Glutamatergic neuron (in vitro differentiated cells): Measurements from ENCODE around the gene FAF2. TPM values are rescaled to one million over a fixed set of nuclear protein-coding genes. Genes with fewer than 3 reads are reported as not detected.

Source experiments
- DNase-seq: peaks from one replicate; pipeline ENCODE4 v3.0.0; 2022
- H3K27ac Mint-ChIP-seq: one replicate; pipeline ENCODE4 v1.8.0; 2020; ENCODE audit warnings: mild to moderate bottlenecking, mixed read lengths, inconsistent platforms; ENCODE audit not compliant: unreplicated experiment
- H3K27me3 Mint-ChIP-seq: one replicate; pipeline ENCODE4 v1.8.0; 2020; ENCODE audit warnings: mild to moderate bottlenecking, moderate library complexity, mixed read lengths, inconsistent platforms; ENCODE audit not compliant: unreplicated experiment
- H3K36me3 Mint-ChIP-seq: one replicate; pipeline ENCODE4 v1.8.0; 2020; ENCODE audit warnings: mild to moderate bottlenecking, mixed read lengths, inconsistent platforms; ENCODE audit not compliant: unreplicated experiment
- H3K4me1 Mint-ChIP-seq: one replicate; pipeline ENCODE4 v1.8.0; 2020; ENCODE audit warnings: mild to moderate bottlenecking, low read depth, mixed read lengths, inconsistent platforms; ENCODE audit not compliant: unreplicated experiment
- H3K4me3 Mint-ChIP-seq: one replicate; pipeline ENCODE4 v1.8.0; 2020; ENCODE audit warnings: mild to moderate bottlenecking, mixed read lengths, inconsistent platforms; ENCODE audit not compliant: unreplicated experiment
- H3K9me3 Mint-ChIP-seq: one replicate; pipeline ENCODE4 v1.8.0; 2020; ENCODE audit warnings: mild to moderate bottlenecking, moderate library complexity, mixed read lengths, inconsistent platforms; ENCODE audit not compliant: unreplicated experiment
- CTCF ChIP-seq: fragments of 200-600 bp; sonication (generic); IDR thresholded peaks from one replicate; pipeline ENCODE4 v1.5.0; 2021; ENCODE audit not compliant: partially characterized antibody, unreplicated experiment
- total RNA-seq: library from RNA; stranded (reverse); fragmentation: NEBNext Ultra II Directional; extraction: Animal tissue kit (Norgen Biotek cat#: 25700); gene quantifications from one replicate; pipeline ENCODE4 v1.2.1, GENCODE V29; 2021; ENCODE audit not compliant: unreplicated experiment

FAF2 gene
- total RNA-seq, 1 donor from 2014 or later: 52.9 TPM

- peaks cover 5% of the 10 kb centered on the region for H3K36me3 Mint-ChIP-seq
- DNase-seq: no peak
- peaks cover 2% of the 10 kb centered on the region for H3K27me3 Mint-ChIP-seq
- no peak overlapping the region for H3K27ac Mint-ChIP-seq
- peaks cover 7% of the 10 kb centered on the region for H3K4me1 Mint-ChIP-seq
- no peak overlapping the region for H3K4me3 Mint-ChIP-seq
- no peak for TF ChIP-seq CTCF
- peaks cover 10% of the 10 kb centered on the region for H3K9me3 Mint-ChIP-seq
These were observed 28.1 kb upstream of the FAF2 start for GRCh38 chr5:176420086-176420485.

GRCh38 chr5:176420972-176421544 is 27.1 kb upstream of the FAF2 start:
- Mint-ChIP-seq H3K27ac (no peak overlapping the region), H3K4me1 (peaks cover 6% of the 10 kb centered on the region), H3K4me3 (no peak overlapping the region), H3K36me3 (peaks cover 5% of the 10 kb centered on the region), H3K27me3 (no peaks in the 10 kb centered on the region), H3K9me3 (peaks cover 10% of the 10 kb centered on the region)
- DNase-seq: no peak
- TF ChIP-seq CTCF: no peak

GRCh38 chr5:176424181-176424580 is 24.0 kb upstream of the FAF2 start:
- Mint-ChIP-seq H3K36me3 (peaks cover 5% of the 10 kb centered on the region), H3K9me3 (peaks cover 8% of the 10 kb centered on the region), H3K27ac (no peak overlapping the region), H3K4me1 (no peaks in the 10 kb centered on the region), H3K4me3 (no peak overlapping the region), H3K27me3 (peaks cover 2% of the 10 kb centered on the region)
- DNase-seq: no peak
- TF ChIP-seq CTCF: no peak

GRCh38 chr5:176425138-176425537 is 23.0 kb upstream of the FAF2 start:
- Mint-ChIP-seq H3K4me3 (no peak overlapping the region), H3K27me3 (peaks cover 2% of the 10 kb centered on the region), H3K36me3 (peaks cover 5% of the 10 kb centered on the region), H3K9me3 (peaks cover 7% of the 10 kb centered on the region), H3K27ac (no peak overlapping the region), H3K4me1 (no peaks in the 10 kb centered on the region)
- no peak for DNase-seq
- TF ChIP-seq CTCF: no peak

- Mint-ChIP-seq H3K27me3 (peaks cover 2% of the 10 kb centered on the region), H3K36me3 (no peaks in the 10 kb centered on the region)
These were observed 22.4 kb upstream of the FAF2 start for GRCh38 chr5:176425791-176426190.

More at GRCh38 chr5:176425791-176426190, 22.4 kb upstream of the FAF2 start:
- Mint-ChIP-seq H3K27ac (no peak overlapping the region), H3K4me1 (no peaks in the 10 kb centered on the region), H3K9me3 (peaks cover 6% of the 10 kb centered on the region), H3K4me3 (no peak overlapping the region)
- TF ChIP-seq CTCF: no peak
- DNase-seq: no peak
